Measurements from ENCODE around the gene TGIF2. TPM values are rescaled to one million over a fixed set of nuclear protein-coding genes. Genes with fewer than 3 reads are reported as not detected.

The TGIF2 gene
- total and polyA plus RNA-seq, 12 donors: 3.4 to 17.9 (median 11.2) TPM

DNA sequence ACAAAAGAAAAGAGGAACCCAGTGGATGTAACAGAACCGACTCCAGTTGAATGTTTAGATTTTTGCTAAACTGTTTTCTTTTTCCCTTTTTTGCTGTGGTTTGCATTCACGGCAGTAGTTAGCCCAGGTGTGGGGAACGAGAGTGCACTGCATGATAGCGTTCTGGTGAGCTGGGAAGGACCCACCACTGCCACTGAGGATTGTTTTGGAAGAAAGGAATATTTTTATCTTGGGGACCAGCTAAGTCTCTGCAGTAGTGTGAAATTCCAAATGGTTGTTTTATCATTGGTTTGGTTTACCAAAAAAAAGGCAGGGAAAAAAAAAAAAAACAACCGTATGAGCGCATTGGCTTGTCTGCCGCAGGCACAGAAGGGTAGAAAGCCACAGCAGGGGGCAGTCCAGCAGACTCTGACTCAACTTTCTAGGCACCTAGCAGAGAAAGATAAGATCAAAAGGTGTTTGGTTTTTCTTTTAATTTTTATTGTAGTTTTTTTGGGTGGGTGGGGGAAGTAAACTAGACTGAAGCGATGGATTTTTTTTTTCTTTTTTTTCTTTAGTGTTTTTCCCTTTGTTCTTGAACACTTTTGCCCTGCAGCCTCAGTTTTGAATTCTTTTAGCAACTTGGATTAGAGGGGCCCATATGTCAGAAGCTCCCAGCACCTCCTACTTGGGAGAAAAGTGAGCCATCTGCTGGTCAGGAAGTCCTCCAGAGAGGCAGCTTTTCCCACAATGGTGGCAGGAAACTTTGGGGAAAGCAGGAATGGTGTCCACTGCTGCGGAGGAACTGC is 18.7 kb downstream of the TGIF2 start:
- Histone ChIP-seq H3K9me3 (replicated peaks in 1 of 3) (no peaks in the 10 kb centered on the region), H3K27me3 (no peaks in the 10 kb centered on the region), H3K4me1 (replicated peaks in 1 of 2) (peaks cover 0 to 9% of the 10 kb centered on the region in 2 donors), H3K27ac (no peak overlapping the region), H3K36me3 (replicated peaks in 1 of 2) (no peaks in the 10 kb centered on the region), H3K4me3 (no peak overlapping the region)
- intact Hi-C loops (cut with DNase I): loop anchor here (5.0 kb wide), 1 partner anchor 35 kb away; no protein-coding TSS in a partner anchor
- TF ChIP-seq POLR2A (IDR thresholded peaks at IDR 0.05): no peak
- TF ChIP-seq, protein P1, sequence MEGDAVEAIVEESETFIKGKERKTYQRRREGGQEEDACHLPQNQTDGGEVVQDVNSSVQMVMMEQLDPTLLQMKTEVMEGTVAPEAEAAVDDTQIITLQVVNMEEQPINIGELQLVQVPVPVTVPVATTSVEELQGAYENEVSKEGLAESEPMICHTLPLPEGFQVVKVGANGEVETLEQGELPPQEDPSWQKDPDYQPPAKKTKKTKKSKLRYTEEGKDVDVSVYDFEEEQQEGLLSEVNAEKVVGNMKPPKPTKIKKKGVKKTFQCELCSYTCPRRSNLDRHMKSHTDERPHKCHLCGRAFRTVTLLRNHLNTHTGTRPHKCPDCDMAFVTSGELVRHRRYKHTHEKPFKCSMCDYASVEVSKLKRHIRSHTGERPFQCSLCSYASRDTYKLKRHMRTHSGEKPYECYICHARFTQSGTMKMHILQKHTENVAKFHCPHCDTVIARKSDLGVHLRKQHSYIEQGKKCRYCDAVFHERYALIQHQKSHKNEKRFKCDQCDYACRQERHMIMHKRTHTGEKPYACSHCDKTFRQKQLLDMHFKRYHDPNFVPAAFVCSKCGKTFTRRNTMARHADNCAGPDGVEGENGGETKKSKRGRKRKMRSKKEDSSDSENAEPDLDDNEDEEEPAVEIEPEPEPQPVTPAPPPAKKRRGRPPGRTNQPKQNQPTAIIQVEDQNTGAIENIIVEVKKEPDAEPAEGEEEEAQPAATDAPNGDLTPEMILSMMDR (IDR thresholded peaks at IDR 0.05): peak in 4 of 6 experiments; percentile 35 to 49 (median 40)
- 84 to 88% (median 85%) methylated on average over 9 of the region's 9 CpGs for WGBS, 4 donors
- peak in 4 of 7 donors; percentile 33 to 48 (median 38) for DNase-seq

DNA sequence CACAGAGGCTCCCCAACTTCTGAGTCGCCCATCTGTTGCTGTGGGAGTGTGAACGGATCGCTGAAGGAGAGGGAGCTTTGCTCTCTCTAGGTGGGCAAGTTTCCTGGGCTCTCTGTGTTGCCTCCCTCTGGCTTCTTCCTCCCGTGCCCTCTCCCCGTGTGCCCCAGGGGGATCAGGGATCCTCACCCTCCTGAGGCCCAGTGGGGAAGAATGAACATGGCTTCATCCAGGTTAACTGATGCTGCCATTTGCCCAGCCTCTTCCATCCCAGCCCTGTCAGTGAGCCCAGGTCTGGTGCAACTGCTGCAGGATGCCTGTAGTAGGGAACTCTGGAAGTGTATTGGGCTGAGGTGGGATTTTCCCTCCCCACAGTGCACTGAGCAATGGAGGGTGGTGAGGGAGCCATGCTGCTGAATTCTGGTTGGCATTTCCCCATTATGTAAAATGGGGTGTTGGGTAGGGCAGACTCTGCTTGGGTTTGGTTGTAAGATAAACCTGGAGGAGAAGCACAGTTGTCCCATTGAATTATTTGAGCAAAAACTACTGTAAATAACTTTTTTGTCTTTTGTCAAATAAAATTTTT is 20.0 kb downstream of the TGIF2 start:
- Histone ChIP-seq H3K9me3 (replicated peaks in 1 of 3) (no peaks in the 10 kb centered on the region), H3K4me1 (replicated peaks in 1 of 2) (peaks cover 0 to 4% of the 10 kb centered on the region in 2 donors), H3K27ac (no peak overlapping the region), H3K27me3 (no peaks in the 10 kb centered on the region), H3K36me3 (replicated peaks in 1 of 2) (no peaks in the 10 kb centered on the region), H3K4me3 (no peak overlapping the region)
- intact Hi-C loops (cut with DNase I): loop anchor here (5.0 kb wide), 1 partner anchor 36 kb away; no protein-coding TSS in a partner anchor
- WGBS, 4 donors: 87 to 97% (median 92%) methylated on average over 4 to 5 of the region's 5 CpGs
- no peak for DNase-seq
- TF ChIP-seq, protein P1 (IDR thresholded peaks at IDR 0.05): no peak
- TF ChIP-seq POLR2A (IDR thresholded peaks at IDR 0.05): no peak

DNA sequence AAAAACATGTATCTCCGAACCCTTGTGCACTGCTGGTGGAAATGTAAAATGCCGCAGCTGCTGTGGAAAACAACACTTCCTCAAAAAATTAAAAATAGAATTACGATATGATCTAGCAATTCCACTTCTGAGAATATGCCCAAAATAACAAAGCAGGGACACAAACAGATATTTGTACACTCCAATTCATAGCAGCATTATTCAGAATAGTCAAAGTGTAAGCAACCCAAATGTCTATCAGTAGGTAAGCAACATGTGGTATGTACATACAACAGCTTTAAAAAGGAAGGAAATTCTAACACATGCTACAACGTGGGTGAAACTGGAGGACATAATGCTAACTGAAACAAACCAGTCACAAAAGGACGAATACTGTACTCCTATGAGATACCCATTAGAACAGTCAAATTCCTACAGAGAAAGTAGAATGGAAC is 26.5 kb downstream of the TGIF2 start:
- no peak overlapping the region for H3K27ac ChIP-seq
- intact Hi-C loops (cut with DNase I): no loop called here
- WGBS, 4 donors: 34 to 49% (median 40%) methylated on average over 5 of the region's 5 CpGs

DNA sequence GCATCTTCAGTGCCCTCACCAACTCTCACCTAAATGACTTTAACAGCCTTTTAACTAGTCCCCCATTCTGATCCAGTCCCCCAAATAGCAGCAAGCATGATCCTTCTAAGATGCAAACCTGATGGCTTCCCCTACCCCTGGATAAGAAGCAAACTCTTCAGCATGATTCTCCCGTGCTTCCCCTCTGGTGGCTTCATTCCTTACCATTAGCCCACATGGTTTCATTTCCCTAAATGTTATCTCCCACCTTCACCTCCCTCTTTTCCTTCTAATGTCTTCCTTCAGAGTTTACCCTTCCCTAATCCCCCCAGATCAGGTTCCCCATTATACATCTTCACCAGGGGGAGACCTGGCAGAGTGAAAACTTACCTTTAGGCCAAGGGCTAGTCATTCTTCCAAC is 28.1 kb downstream of the TGIF2 start:
- H3K4me3 ChIP-seq: no peak overlapping the region
- H3K9me3 ChIP-seq (replicated peaks in 1 of 3): no peaks in the 10 kb centered on the region
- no peak overlapping the region for H3K27ac ChIP-seq
- H3K4me1 ChIP-seq (replicated peaks in 1 of 2): peaks cover 8 to 31% of the 10 kb centered on the region in 2 donors
- TF ChIP-seq, protein P1 (IDR thresholded peaks at IDR 0.05): no peak
- TF ChIP-seq POLR2A (IDR thresholded peaks at IDR 0.05): no peak
- DNase-seq: no peak
- no peaks in the 10 kb centered on the region for H3K27me3 ChIP-seq
- no peaks in the 10 kb centered on the region for H3K36me3 ChIP-seq (replicated peaks in 1 of 2)
- WGBS, 4 donors: 36 to 55% (median 51%) methylated on average over 1 of the region's 1 CpG
- intact Hi-C loops (cut with DNase I): no loop called here

More for the DNA sequence above, 26.5 kb downstream of the TGIF2 start:
- H3K4me1 ChIP-seq (replicated peaks in 1 of 2): peaks cover 3 to 25% of the 10 kb centered on the region in 2 donors
- no peak overlapping the region for H3K4me3 ChIP-seq
- no peak for DNase-seq
- TF ChIP-seq POLR2A (IDR thresholded peaks at IDR 0.05): no peak
- TF ChIP-seq, protein P1 (IDR thresholded peaks at IDR 0.05): no peak
- H3K27me3 ChIP-seq: no peaks in the 10 kb centered on the region
- H3K9me3 ChIP-seq (replicated peaks in 1 of 3): no peaks in the 10 kb centered on the region
- no peaks in the 10 kb centered on the region for H3K36me3 ChIP-seq (replicated peaks in 1 of 2)

All from adrenal gland (tissue), 12 donors.